ENCODE data around the gene GPSM1. TPM values are rescaled to one million over a fixed set of nuclear protein-coding genes. Genes with fewer than 3 reads are reported as not detected.

GPSM1 gene
- total and polyA plus RNA-seq, 4 donors = 12.6 to 41.6 (median 22.7) TPM

- no peak for ATAC-seq (ENCODE audit: insufficient read depth, low FRiP score)
- no peak for DNase-seq
- no peak for TF ChIP-seq CTCF (IDR thresholded peaks at IDR 0.05; ENCODE audit: control extremely low read depth, extremely low read depth)
- Histone ChIP-seq H3K9me3 (ENCODE audit: control insufficient read depth in 4 of 4, insufficient read depth in 3 of 4, low read length in 3 of 4) (peaks cover 0 to 7% (median 2%) of the 10 kb centered on the region in 4 donors), H3K36me3 (ENCODE audit: control insufficient read depth in 4 of 4, insufficient read depth in 4 of 4, low read length in 4 of 4) (peaks cover 0 to 2% (median 0%) of the 10 kb centered on the region in 4 donors), H3K4me1 (ENCODE audit: control insufficient read depth in 5 of 5, insufficient read depth in 5 of 5, low read length in 5 of 5) (peaks cover 0 to 5% (median 0%) of the 10 kb centered on the region in 5 donors), H3K27me3 (ENCODE audit: control insufficient read depth in 3 of 3, insufficient read depth in 3 of 3, low read length in 2 of 3) (no peaks in the 10 kb centered on the region), H3K27ac (ENCODE audit: low read depth in 1 of 2, low read length in 1 of 2) (no peak overlapping the region), H3K9ac (ENCODE audit: insufficient read depth in 1 of 2, low read length in 2 of 2) (no peak overlapping the region), H3K4me3 (no peak overlapping the region)
Measured at GRCh38 chr9:136308702-136309053, 18.7 kb upstream of the GPSM1 start.

DNA sequence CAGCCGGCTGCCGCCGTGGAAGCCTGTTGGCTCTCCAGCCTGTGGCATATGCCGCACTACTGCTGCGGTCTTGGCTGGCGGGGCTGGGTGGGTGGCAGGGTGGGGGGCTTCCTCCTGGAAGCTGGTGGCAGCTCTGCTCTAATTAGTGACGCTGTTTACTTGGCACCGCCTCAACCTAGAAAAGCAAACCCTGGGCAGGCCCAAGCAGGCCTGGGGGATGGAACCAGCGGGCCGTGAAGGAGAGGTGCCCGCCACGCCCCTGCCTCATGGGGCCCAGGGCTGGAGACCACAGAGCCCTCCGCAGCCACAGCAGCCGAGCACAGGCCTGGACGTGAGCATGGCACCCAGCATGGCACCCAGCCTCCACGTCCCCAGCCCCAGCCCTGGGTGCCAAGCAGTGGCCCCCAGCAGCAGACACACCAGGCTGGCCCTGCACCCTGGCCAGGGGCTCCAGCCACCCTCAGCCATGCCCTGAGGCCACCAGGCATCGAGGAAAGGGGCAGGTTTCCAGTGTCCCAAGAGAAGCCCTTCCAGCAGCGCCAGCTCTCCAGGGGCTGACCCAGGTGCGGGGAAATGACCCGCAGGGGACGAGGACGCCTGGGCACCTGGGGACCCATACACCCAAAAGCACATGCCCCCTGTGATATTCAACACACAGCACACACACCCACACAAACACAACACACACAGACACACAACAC, 18.1 kb upstream of the GPSM1 start:
- peaks cover 0 to 7% (median 2%) of the 10 kb centered on the region in 4 donors for H3K9me3 ChIP-seq (ENCODE audit: control insufficient read depth in 4 of 4, insufficient read depth in 3 of 4, low read length in 3 of 4)
- H3K9ac ChIP-seq (ENCODE audit: insufficient read depth in 1 of 2, low read length in 2 of 2) = no peak overlapping the region
- no peak for TF ChIP-seq CTCF (IDR thresholded peaks at IDR 0.05; ENCODE audit: control extremely low read depth, extremely low read depth)
- peaks cover 0 to 5% (median 0%) of the 10 kb centered on the region in 5 donors for H3K4me1 ChIP-seq (ENCODE audit: control insufficient read depth in 5 of 5, insufficient read depth in 5 of 5, low read length in 5 of 5)
- H3K4me3 ChIP-seq = no peak overlapping the region
- H3K27ac ChIP-seq (ENCODE audit: low read depth in 1 of 2, low read length in 1 of 2) = no peak overlapping the region
- H3K36me3 ChIP-seq (ENCODE audit: control insufficient read depth in 4 of 4, insufficient read depth in 4 of 4, low read length in 4 of 4) = peaks cover 0 to 2% (median 0%) of the 10 kb centered on the region in 4 donors
- WGBS, 2 donors = 40 to 57% methylated on average over 20 to 22 of the region's 22 CpGs
- no peaks in the 10 kb centered on the region for H3K27me3 ChIP-seq (ENCODE audit: control insufficient read depth in 3 of 3, insufficient read depth in 3 of 3, low read length in 2 of 3)
- ATAC-seq (ENCODE audit: insufficient read depth, low FRiP score) (no peak), DNase-seq (no peak)

DNA sequence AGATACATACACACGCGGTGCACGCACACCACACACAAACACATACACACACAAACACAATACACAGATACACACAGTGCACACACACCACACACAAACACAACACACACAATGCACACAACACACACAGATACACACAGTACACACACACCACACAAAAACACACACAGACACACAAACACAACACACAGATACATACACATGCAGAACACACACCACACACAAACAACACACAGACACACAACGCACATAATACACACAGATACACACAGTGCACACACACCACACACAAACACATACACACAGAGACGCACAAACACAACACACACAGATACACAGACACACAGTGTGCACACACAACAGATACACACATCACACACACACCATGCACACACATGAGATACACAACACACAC, 17.5 kb upstream of the GPSM1 start:
- peaks cover 0 to 5% (median 0%) of the 10 kb centered on the region in 5 donors for H3K4me1 ChIP-seq (ENCODE audit: control insufficient read depth in 5 of 5, insufficient read depth in 5 of 5, low read length in 5 of 5)

More for the DNA sequence above, 17.5 kb upstream of the GPSM1 start:
- no peaks in the 10 kb centered on the region for H3K27me3 ChIP-seq (ENCODE audit: control insufficient read depth in 3 of 3, insufficient read depth in 3 of 3, low read length in 2 of 3)
- no peak for ATAC-seq (ENCODE audit: insufficient read depth, low FRiP score)
- no peak overlapping the region for H3K27ac ChIP-seq (ENCODE audit: low read depth in 1 of 2, low read length in 1 of 2)
- DNase-seq = no peak
- peaks cover 0 to 7% (median 3%) of the 10 kb centered on the region in 4 donors for H3K9me3 ChIP-seq (ENCODE audit: control insufficient read depth in 4 of 4, insufficient read depth in 3 of 4, low read length in 3 of 4)
- peaks cover 0 to 2% (median 0%) of the 10 kb centered on the region in 4 donors for H3K36me3 ChIP-seq (ENCODE audit: control insufficient read depth in 4 of 4, insufficient read depth in 4 of 4, low read length in 4 of 4)
- TF ChIP-seq CTCF (IDR thresholded peaks at IDR 0.05; ENCODE audit: control extremely low read depth, extremely low read depth) = no peak
- no peak overlapping the region for H3K4me3 ChIP-seq
- 93 to 95% methylated on average over 5 of the region's 5 CpGs for WGBS, 2 donors
- no peak overlapping the region for H3K9ac ChIP-seq (ENCODE audit: insufficient read depth in 1 of 2, low read length in 2 of 2)
